Daoy (cell line): ENCODE data around the gene NDUFC2. TPM values are rescaled to one million over a fixed set of nuclear protein-coding genes. Genes with fewer than 3 reads are reported as not detected.
A peak's percentile ranks its signal among the peaks of the same experiment; 100 is the strongest.
"Not testable (repeated sequence)": the region's sequence is repeated elsewhere in the genome, so short reads cannot be mapped to it uniquely, and the experiment has no call there.

Source experiments
- DNase-seq: peaks from one replicate; pipeline ENCODE4 v3.0.0-alpha.2; 2015; ENCODE audit warnings: low read depth
- total RNA-seq: library from RNA; depleted of rRNA; stranded (reverse); fragments of >200 nt; shearing (Covaris generic); gene quantifications from 2 replicates; pipeline ENCODE4 v1.2.3, GENCODE V29; 2014

Gene NDUFC2
- total RNA-seq, 1 experiment from 2014 or later, result 113 TPM

- no peak for DNase-seq
Observed at GRCh38 chr11:78054971-78055370, 24.7 kb downstream of the NDUFC2 start.

GRCh38 chr11:78050964-78051831, 28.5 kb downstream of the NDUFC2 start:
- DNase-seq, result peak; percentile 82

GRCh38 chr11:78049348-78049747, 30.3 kb downstream of the NDUFC2 start:
- DNase-seq, result no peak

DNA sequence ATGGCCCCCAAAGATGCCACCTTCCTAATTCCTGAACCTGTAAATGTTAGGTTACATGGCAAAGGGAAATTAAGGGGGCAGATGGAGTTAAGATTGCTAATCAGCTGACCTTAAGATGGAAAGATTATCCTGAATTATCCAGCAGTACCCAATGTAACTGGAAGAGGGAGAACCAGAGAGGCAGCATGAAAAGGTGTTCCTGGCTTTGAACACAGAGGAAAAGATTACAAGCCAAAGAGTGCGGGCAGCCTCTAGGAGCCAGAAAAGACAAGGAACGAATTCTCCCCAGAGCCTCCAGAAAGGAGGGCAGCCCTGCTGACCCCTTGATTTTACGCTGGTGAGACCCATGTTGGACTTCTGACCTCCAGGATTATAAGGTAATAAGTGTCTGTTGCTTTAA, 31.1 kb downstream of the NDUFC2 start:
- DNase-seq, result no peak

GRCh38 chr11:78046486-78046854, 33.2 kb downstream of the NDUFC2 start:
- DNase-seq, result no peak

- peak; percentile 77 for DNase-seq
Observed at GRCh38 chr11:78045851-78046485, 33.7 kb downstream of the NDUFC2 start.

GRCh38 chr11:78044706-78045105, 35.0 kb downstream of the NDUFC2 start:
- DNase-seq, result no peak

DNA sequence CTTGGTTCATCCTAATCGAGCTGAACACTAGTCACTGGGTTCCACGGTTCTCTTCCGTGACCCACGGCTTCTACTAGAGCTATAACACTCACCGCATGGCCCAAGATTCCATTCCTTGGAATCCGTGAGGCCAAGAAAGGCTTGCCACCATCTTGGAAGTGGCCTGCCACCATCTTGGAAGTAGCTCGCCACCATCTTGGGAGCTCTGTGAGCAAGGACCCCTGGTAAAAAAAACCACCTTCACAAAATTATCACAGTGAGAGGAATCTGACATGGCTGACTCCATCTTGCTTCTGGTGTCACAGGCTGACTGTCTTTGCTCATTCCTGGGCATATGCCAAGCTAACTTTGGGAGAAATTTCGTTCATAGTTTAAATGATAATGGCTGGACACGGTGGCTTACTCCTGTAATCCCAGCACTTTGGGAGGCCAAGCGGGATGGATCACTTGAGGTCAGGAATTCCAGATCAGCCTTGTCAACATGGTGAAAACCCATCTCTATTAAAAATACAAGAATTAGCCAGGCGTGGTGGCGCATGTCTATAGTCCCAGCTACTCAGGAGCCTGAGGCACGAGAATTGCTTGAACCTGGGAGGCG, 37.7 kb downstream of the NDUFC2 start:
- DNase-seq, result no peak

DNA sequence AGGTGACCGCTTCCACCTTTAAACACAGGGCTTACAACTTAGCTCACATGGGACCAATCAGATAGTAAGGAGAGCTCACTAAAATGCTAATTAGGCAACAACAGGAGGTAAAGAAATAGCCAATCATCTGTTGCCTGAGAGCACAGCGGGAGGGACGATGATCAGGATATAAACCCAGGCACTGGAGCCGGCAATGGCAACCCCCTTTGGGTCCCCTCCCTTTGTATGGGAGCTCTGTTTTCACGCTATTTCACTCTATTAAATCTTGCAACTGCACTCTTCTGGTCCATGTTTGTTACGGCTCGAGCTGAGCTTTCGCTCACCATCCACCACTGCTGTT, 38.3 kb downstream of the NDUFC2 start:
- not testable (repeated sequence) for DNase-seq

GRCh38 chr11:78040691-78041379, 38.8 kb downstream of the NDUFC2 start:
- peak; percentile 71 for DNase-seq

- peak; percentile 95 for DNase-seq
Observed at GRCh38 chr11:78039919-78040671, 39.6 kb downstream of the NDUFC2 start.

DNA sequence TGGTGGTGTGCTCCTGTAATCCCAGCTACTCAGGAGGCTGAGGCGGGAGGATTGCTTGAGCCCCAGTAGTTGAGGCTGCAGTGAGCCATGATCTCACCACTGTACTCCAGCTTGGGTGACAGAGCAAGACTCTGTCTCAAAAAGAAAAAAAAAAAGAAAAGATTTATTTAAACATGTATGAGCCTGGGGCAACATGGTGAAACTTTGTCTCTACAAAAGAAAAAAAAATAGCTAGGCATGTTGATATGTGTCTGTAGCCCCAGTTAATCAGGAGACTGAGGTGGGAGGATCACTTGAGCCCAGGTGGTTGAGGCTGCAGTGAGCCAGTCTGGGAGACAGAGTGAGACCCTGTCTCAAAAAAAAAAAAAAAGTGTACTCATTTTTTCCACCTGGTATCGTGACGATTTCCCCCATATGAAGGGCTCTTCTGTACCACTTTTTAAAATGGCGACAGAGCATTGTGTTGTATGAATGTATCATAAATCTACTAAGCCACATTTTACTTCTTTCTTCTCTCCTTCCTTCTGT, 40.2 kb downstream of the NDUFC2 start:
- DNase-seq, result no peak

- DNase-seq, result peak; percentile 75
Observed at GRCh38 chr11:78038697-78039313, 40.9 kb downstream of the NDUFC2 start.

- DNase-seq, result no peak
Observed at GRCh38 chr11:78037825-78038620, 41.6 kb downstream of the NDUFC2 start.

GRCh38 chr11:78037056-78037455, 42.6 kb downstream of the NDUFC2 start:
- DNase-seq, result peak; percentile 16

GRCh38 chr11:78036313-78036712, 43.3 kb downstream of the NDUFC2 start:
- no peak for DNase-seq

GRCh38 chr11:78034623-78035022, 45.0 kb downstream of the NDUFC2 start:
- no peak for DNase-seq

- DNase-seq, result no peak
Observed at GRCh38 chr11:78033040-78033439, 46.6 kb downstream of the NDUFC2 start.

DNA sequence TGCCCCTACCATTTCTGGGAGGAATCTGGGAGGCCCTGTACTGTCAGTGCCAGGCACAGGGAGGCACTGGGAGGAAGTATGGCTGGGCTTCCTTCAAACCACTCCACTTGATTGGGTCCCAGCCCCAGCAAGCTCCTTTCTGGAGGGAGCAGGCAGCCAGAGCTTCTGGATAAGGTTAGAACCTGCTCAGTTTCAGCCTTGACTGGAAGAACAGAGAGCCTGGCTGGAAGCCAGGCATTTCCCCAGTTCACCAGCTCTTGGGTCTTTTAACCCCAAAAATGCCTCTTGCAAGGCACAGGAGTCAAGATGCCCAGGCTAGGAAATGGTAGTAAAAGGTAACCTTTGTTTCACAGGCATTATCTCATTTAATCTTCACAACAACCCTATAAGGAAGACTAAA, 47.6 kb downstream of the NDUFC2 start:
- DNase-seq, result no peak

DNA sequence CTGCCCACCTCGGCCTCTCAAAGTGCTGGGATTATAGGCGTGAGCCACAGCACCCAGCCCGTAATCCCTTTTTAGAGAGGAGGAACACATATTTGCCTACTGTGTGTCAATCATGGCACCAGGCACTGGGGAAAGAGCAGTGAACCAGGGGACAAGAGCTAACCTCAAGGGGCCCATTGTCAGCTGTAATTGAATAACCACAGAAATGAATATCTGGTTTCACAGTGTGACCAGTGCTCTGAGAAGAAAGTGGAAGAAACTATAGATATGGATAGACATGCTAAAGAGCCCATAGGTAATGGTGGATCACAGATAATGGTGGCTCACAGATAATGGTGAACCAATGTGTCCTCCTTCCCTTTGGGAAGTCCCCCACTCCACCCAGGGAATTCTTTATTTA, 48.0 kb downstream of the NDUFC2 start:
- DNase-seq, result no peak
